ENCODE measurements around the gene PARD6A.

PARD6A gene

GRCh38 chr16:67641779-67642708 is 18.7 kb upstream of the PARD6A start:
- H3K4me3 ChIP-seq (replicated peaks in 1 of 2; ENCODE audit: low read depth in 2 of 2, low read length in 2 of 2), result no peak overlapping the region
- no peak for TF ChIP-seq CTCF (IDR thresholded peaks at IDR 0.05; ENCODE audit: low read depth, low read length)
- peak in 1 of 2 donors; percentile 80 for DNase-seq (ENCODE audit: low read depth in 2 of 2)

GRCh38 chr16:67644038-67644437 is 16.7 kb upstream of the PARD6A start:
- H3K4me3 ChIP-seq (replicated peaks in 1 of 2; ENCODE audit: low read depth in 2 of 2, low read length in 2 of 2), result no peak overlapping the region
- TF ChIP-seq CTCF (IDR thresholded peaks at IDR 0.05; ENCODE audit: low read depth, low read length), result no peak
- DNase-seq (ENCODE audit: low read depth in 2 of 2), result no peak

GRCh38 chr16:67645397-67646121 is 15.2 kb upstream of the PARD6A start:
- no peak for DNase-seq (ENCODE audit: low read depth in 2 of 2)
- H3K4me3 ChIP-seq (replicated peaks in 1 of 2; ENCODE audit: low read depth in 2 of 2, low read length in 2 of 2), result no peak overlapping the region

DNA sequence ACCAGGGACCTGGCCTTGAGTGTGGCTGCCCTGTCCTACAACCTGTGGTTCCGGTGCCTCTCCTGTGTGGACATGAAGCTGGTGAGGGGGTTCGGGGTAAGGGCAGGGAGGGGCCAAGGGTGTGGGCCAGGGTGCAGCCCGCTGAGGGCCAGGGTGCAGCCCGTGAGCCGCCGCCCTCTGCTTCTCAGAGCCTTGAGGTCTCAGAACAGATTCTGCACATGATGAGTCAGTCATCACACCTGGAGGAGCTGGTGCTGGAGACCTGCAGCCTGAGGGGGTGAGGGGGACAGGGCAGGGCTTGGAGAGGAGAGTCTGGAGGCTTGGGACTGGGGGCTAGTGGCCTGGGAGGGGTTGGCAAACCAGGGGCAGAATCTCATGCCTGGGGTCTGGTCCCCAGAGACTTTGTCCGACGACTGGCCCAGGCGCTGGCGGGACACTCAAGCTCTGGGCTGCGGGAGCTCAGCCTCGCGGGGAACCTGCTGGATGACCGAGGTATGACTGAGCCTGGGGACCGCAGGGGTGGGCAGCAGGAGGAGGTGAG is 13.6 kb upstream of the PARD6A start:
- H3K4me3 ChIP-seq (replicated peaks in 1 of 2; ENCODE audit: low read depth in 2 of 2, low read length in 2 of 2), result no peak overlapping the region
- DNase-seq (ENCODE audit: low read depth in 2 of 2), result no peak
- no peak for TF ChIP-seq CTCF (IDR thresholded peaks at IDR 0.05; ENCODE audit: low read depth, low read length)

More at GRCh38 chr16:67645397-67646121, 15.2 kb upstream of the PARD6A start:
- TF ChIP-seq CTCF (IDR thresholded peaks at IDR 0.05; ENCODE audit: low read depth, low read length), result no peak

DNA sequence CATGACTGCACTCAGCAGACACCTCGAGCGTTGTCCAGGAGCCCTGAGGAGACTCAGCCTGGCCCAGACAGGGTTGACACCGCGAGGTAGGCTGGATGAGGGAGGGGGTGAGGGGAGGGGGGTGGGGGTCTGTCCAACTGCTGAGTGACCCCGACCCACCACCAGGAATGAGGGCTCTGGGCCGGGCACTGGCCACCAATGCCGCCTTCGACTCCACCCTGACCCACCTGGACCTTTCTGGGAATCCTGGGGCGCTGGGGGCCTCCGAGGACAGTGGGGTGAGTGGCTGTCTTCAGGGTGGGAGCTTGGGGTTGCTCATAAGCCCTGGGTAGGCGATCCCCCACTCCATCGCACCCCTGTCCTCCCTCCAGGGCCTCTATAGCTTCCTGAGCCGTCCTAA is 13.1 kb upstream of the PARD6A start:
- TF ChIP-seq CTCF (IDR thresholded peaks at IDR 0.05; ENCODE audit: low read depth, low read length), result no peak
- H3K4me3 ChIP-seq (replicated peaks in 1 of 2; ENCODE audit: low read depth in 2 of 2, low read length in 2 of 2), result no peak overlapping the region
- no peak for DNase-seq (ENCODE audit: low read depth in 2 of 2)

DNA sequence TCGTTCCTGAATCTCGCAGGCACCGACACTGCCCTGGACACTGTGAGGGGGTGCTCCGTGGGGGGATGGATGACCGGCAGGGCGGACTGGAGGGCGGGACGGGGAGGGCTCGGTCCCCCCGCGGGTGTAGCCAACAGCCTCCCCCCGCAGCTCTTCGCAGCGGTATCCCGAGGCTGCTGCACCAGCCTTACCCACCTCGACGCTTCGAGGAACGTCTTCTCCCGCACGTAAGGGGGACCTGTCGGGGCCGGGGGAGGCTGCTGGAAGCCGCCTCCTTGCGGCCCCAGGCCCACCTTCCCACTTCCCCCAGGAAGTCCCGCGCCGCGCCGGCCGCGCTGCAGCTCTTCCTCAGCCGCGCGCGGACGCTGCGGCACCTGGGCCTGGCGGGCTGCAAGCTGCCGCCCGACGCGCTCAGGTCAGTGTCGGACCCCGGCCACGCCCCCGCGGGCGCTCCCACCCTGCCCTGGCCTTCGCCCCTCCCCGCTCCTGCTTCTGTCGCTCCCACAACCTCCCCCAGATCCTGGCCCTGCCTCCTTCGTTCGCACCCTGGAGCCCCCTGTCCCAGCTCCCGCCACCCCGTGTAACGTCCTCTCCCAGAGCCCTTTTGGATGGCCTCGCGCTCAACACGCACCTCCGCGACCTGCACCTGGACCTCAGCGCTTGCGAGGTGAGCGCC is 12.5 kb upstream of the PARD6A start:
- no peak overlapping the region for H3K4me3 ChIP-seq (replicated peaks in 1 of 2; ENCODE audit: low read depth in 2 of 2, low read length in 2 of 2)
- DNase-seq (ENCODE audit: low read depth in 2 of 2), result no peak
- TF ChIP-seq CTCF (IDR thresholded peaks at IDR 0.05; ENCODE audit: low read depth, low read length), result no peak

Data from cardiac fibroblast (primary cell).